ENCODE results near the gene ATP11A. TPM values are rescaled to one million over a fixed set of nuclear protein-coding genes. Genes with fewer than 3 reads are reported as not detected.

ATP11A gene
- total RNA-seq, 1 experiment from 2014 or later: 80.4 TPM

GRCh38 chr13:112852392-112852791, 162.6 kb downstream of the ATP11A start:
- intact Hi-C loops (cut with micrococcal nuclease): no loop called here

GRCh38 chr13:112852808-112853207, 163.0 kb downstream of the ATP11A start:
- Histone ChIP-seq H3K4me1 (ENCODE audit: control insufficient read depth in 1 of 2, insufficient read depth in 2 of 2, low read length in 2 of 2) (no peaks in the 10 kb centered on the region), H3K79me2 (ENCODE audit: insufficient read depth, low read length) (no peaks in the 10 kb centered on the region), H3K27ac (ENCODE audit: low read depth, low read length) (no peak overlapping the region), H3K9ac (ENCODE audit: low read length) (no peak overlapping the region), H4K20me1 (ENCODE audit: insufficient read depth) (no peaks in the 10 kb centered on the region; the same call in 1 of the 2 replicates), H3K27me3 (ENCODE audit: insufficient read depth, low read length) (no peaks in the 10 kb centered on the region), H3K9me3 (ENCODE audit: control insufficient read depth in 1 of 2, insufficient read depth in 1 of 2, low read depth in 1 of 2, low read length in 2 of 2) (no peaks in the 10 kb centered on the region), H2AFZ (ENCODE audit: low read depth, low read length, poor library complexity, severe bottlenecking) (no peak overlapping the region), H3K4me2 (ENCODE audit: low read length) (no peak overlapping the region), H3K4me3 (replicated peaks in 1 of 2; ENCODE audit: low read depth in 1 of 2, low read length in 2 of 2) (no peak overlapping the region), H3K9me2 (ENCODE audit: insufficient read depth) (no peaks in the 10 kb centered on the region), H3K36me3 (ENCODE audit: control insufficient read depth in 1 of 2, insufficient read depth in 2 of 2, low read length in 2 of 2) (peaks cover 9 to 30% of the 10 kb centered on the region in 2 experiments; a peak in 3 of 4 replicates)
- intact Hi-C loops (cut with micrococcal nuclease): no loop called here
- BruUV-seq (replicated peaks): no TSS peak
- ATAC-seq (no peak), DNase-seq (ENCODE audit: low read depth, low spot score) (no peak)
- ChIA-PET POLR2A (no interaction called here), CTCF (no interaction called here), RAD21 (ENCODE audit: low non-redundant PET in 1 of 2, low total read pairs in 2 of 2, uncharacterized antibody in 2 of 2, unreplicated experiment in 2 of 2) (no interaction called here)
- no peak for TF ChIP-seq EZH2phosphoT487 (IDR thresholded peaks at IDR 0.05; ENCODE audit: borderline replicate concordance)
- no peak for TF ChIP-seq RAD21 (IDR thresholded peaks at IDR 0.05; ENCODE audit: low read depth)
- TF ChIP-seq REST (IDR thresholded peaks at IDR 0.05; ENCODE audit: low read depth): no peak
- no peak for TF ChIP-seq ATF3 (IDR thresholded peaks at IDR 0.05)
- no peak for TF ChIP-seq EGR1 (IDR thresholded peaks at IDR 0.05; ENCODE audit: low read depth)
- TF ChIP-seq POLR2A (IDR thresholded peaks at IDR 0.05; ENCODE audit: borderline replicate concordance, extremely low read depth, insufficient read depth, insufficient read length): no peak
- TF ChIP-seq ZNF274 (IDR thresholded peaks at IDR 0.05; ENCODE audit: low read depth, low read length): no peak
- TF ChIP-seq ZFX (IDR thresholded peaks at IDR 0.05): no peak
- no peak for TF ChIP-seq CTCF (IDR thresholded peaks at IDR 0.05 in 2 of 3, conservative IDR thresholded peaks at IDR 0.05 in 1 of 3; ENCODE audit: borderline replicate concordance in 1 of 3, insufficient read depth in 1 of 3, low read depth in 2 of 3, low read length in 2 of 3)

More at GRCh38 chr13:112852392-112852791, 162.6 kb downstream of the ATP11A start:
- DNase-seq (ENCODE audit: low read depth, low spot score) (no peak), ATAC-seq (no peak)
- POLR2A ChIA-PET: no interaction called here
- Histone ChIP-seq H3K4me1 (ENCODE audit: control insufficient read depth in 1 of 2, insufficient read depth in 2 of 2, low read length in 2 of 2) (no peaks in the 10 kb centered on the region), H3K9me2 (ENCODE audit: insufficient read depth) (no peaks in the 10 kb centered on the region), H3K27me3 (ENCODE audit: insufficient read depth, low read length) (no peaks in the 10 kb centered on the region), H3K4me2 (ENCODE audit: low read length) (no peak overlapping the region), H2AFZ (ENCODE audit: low read depth, low read length, poor library complexity, severe bottlenecking) (no peak overlapping the region), H3K4me3 (replicated peaks in 1 of 2; ENCODE audit: low read depth in 1 of 2, low read length in 2 of 2) (no peak overlapping the region), H3K36me3 (ENCODE audit: control insufficient read depth in 1 of 2, insufficient read depth in 2 of 2, low read length in 2 of 2) (peaks cover 11 to 30% of the 10 kb centered on the region in 2 experiments; a peak in 3 of 4 replicates), H3K79me2 (ENCODE audit: insufficient read depth, low read length) (no peaks in the 10 kb centered on the region), H3K27ac (ENCODE audit: low read depth, low read length) (no peak overlapping the region), H4K20me1 (ENCODE audit: insufficient read depth) (no peaks in the 10 kb centered on the region; the same call in 1 of the 2 replicates), H3K9me3 (ENCODE audit: control insufficient read depth in 1 of 2, insufficient read depth in 1 of 2, low read depth in 1 of 2, low read length in 2 of 2) (no peaks in the 10 kb centered on the region), H3K9ac (ENCODE audit: low read length) (no peak overlapping the region)
- CTCF ChIA-PET: no interaction called here
- RAD21 ChIA-PET (ENCODE audit: low non-redundant PET in 1 of 2, low total read pairs in 2 of 2, uncharacterized antibody in 2 of 2, unreplicated experiment in 2 of 2): no interaction called here
- TF ChIP-seq EZH2 (IDR thresholded peaks at IDR 0.05) (no peak), ZBTB33 (IDR thresholded peaks at IDR 0.05; ENCODE audit: extremely low read depth, insufficient replicate concordance, low read length) (no peak)
- BruUV-seq (replicated peaks): no TSS peak

All from HCT116 (cell line).